MM.1S (cell line): ENCODE measurements around the gene CRADD.

Experiments used
- DNase-seq: peaks from one replicate; pipeline ENCODE4 v3.0.0-alpha.2; 2015
- H2AFZ ChIP-seq: fragments of 300-600 bp; sonication (generic); 2 replicates; pipeline ENCODE4 v1.6.0; 2016; ENCODE audit warnings: antibody characterized with exemption, low read length
- H3F3A ChIP-seq: fragments of 300-600 bp; sonication (generic); 2 replicates; pipeline ENCODE4 v1.6.1; 2016; ENCODE audit warnings: mild to moderate bottlenecking, antibody characterized with exemption, low read length, moderate library complexity, mixed read lengths; ENCODE audit not compliant: insufficient read depth
- H3K27ac ChIP-seq: fragments of 300-600 bp; sonication (generic); 2 replicates; pipeline ENCODE4 v1.5.1; 2016; ENCODE audit warnings: mild to moderate bottlenecking, low read length
- H3K27me3 ChIP-seq: fragments of 300-600 bp; sonication (generic); replicated peaks from 2 replicates; pipeline ENCODE4 v1.6.0; 2016; ENCODE audit warnings: low read length; ENCODE audit not compliant: insufficient read depth
- H3K36me3 ChIP-seq: fragments of 300-600 bp; sonication (generic); replicated peaks from 2 replicates; pipeline ENCODE4 v1.6.1; 2016; ENCODE audit warnings: mild to moderate bottlenecking, low read length, mixed read lengths; ENCODE audit not compliant: insufficient read depth
- H3K4me1 ChIP-seq: fragments of 300-600 bp; sonication (generic); 2 replicates; pipeline ENCODE4 v1.6.1; 2016; ENCODE audit warnings: low read length, mixed read lengths
- H3K4me2 ChIP-seq: fragments of 300-600 bp; sonication (generic); 2 replicates; pipeline ENCODE4 v1.6.0; 2016; ENCODE audit warnings: low read depth, low read length
- H3K4me3 ChIP-seq: fragments of 300-600 bp; sonication (generic); 2 replicates; pipeline ENCODE4 v1.5.1; 2016; ENCODE audit warnings: low read length, mixed read lengths
- H3K79me2 ChIP-seq: fragments of 300-600 bp; sonication (generic); 2 replicates; pipeline ENCODE4 v1.6.1; 2016; ENCODE audit warnings: mixed run types, low read length, mixed read lengths
- H3K9ac ChIP-seq: fragments of 300-600 bp; sonication (generic); 2 replicates; pipeline ENCODE4 v1.6.1; 2016; ENCODE audit warnings: low read length, mixed read lengths
- H3K9me2 ChIP-seq: fragments of 300-600 bp; sonication (generic); replicated peaks from 2 replicates; pipeline ENCODE4 v1.6.1; 2016; ENCODE audit warnings: mild to moderate bottlenecking, low read length, mixed read lengths; ENCODE audit not compliant: insufficient read depth
- H3K9me3 ChIP-seq: fragments of 300-600 bp; sonication (generic); replicated peaks from 2 replicates; pipeline ENCODE4 v1.6.1; 2016; ENCODE audit warnings: mild to moderate bottlenecking, low read length, mixed read lengths; ENCODE audit not compliant: insufficient read depth
- H4K20me1 ChIP-seq: fragments of 300-600 bp; sonication (generic); 2 replicates; pipeline ENCODE4 v1.6.1; 2016; ENCODE audit warnings: mild to moderate bottlenecking, low read length, moderate library complexity, mixed read lengths; ENCODE audit not compliant: insufficient read depth
- EZH2 ChIP-seq: fragments of 300-600 bp; sonication (generic); optimal IDR thresholded peaks from 2 replicates; pipeline ENCODE3; 2017; ENCODE audit warnings: low read depth, mild to moderate bottlenecking, antibody characterized with exemption, low read length, mixed read lengths
- EZH2phosphoT487 ChIP-seq: fragments of 300-600 bp; sonication (generic); IDR thresholded peaks from 2 replicates; pipeline ENCODE4 v1.6.1; 2018; ENCODE audit warnings: antibody characterized with exemption, low read length
- TF ChIP-seq, protein P1 (sequence below): fragments of 300-600 bp; sonication (generic); IDR thresholded peaks from 2 replicates; pipeline ENCODE4 v1.5.1; 2016; ENCODE audit warnings: antibody characterized with exemption, low read length, mixed read lengths

The CRADD gene

GRCh38 chr12:93657071-93657470 lies 20.1 kb upstream of the CRADD start:
- no peak for DNase-seq
- Histone ChIP-seq H3K4me2 (no peak overlapping the region), H3K4me1 (no peaks in the 10 kb centered on the region), H3K27ac (no peak overlapping the region), H3K36me3 (no peaks in the 10 kb centered on the region), H3K27me3 (no peaks in the 10 kb centered on the region), H3K79me2 (no peaks in the 10 kb centered on the region), H3K9ac (no peak overlapping the region), H3K9me3 (no peaks in the 10 kb centered on the region), H3K4me3 (no peak overlapping the region), H2AFZ (no peak overlapping the region), H4K20me1 (no peaks in the 10 kb centered on the region), H3F3A (no peaks in the 10 kb centered on the region), H3K9me2 (no peaks in the 10 kb centered on the region)
- TF ChIP-seq EZH2 (no peak), EZH2phosphoT487 (no peak)
- TF ChIP-seq, protein P1, sequence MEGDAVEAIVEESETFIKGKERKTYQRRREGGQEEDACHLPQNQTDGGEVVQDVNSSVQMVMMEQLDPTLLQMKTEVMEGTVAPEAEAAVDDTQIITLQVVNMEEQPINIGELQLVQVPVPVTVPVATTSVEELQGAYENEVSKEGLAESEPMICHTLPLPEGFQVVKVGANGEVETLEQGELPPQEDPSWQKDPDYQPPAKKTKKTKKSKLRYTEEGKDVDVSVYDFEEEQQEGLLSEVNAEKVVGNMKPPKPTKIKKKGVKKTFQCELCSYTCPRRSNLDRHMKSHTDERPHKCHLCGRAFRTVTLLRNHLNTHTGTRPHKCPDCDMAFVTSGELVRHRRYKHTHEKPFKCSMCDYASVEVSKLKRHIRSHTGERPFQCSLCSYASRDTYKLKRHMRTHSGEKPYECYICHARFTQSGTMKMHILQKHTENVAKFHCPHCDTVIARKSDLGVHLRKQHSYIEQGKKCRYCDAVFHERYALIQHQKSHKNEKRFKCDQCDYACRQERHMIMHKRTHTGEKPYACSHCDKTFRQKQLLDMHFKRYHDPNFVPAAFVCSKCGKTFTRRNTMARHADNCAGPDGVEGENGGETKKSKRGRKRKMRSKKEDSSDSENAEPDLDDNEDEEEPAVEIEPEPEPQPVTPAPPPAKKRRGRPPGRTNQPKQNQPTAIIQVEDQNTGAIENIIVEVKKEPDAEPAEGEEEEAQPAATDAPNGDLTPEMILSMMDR: no peak

DNA sequence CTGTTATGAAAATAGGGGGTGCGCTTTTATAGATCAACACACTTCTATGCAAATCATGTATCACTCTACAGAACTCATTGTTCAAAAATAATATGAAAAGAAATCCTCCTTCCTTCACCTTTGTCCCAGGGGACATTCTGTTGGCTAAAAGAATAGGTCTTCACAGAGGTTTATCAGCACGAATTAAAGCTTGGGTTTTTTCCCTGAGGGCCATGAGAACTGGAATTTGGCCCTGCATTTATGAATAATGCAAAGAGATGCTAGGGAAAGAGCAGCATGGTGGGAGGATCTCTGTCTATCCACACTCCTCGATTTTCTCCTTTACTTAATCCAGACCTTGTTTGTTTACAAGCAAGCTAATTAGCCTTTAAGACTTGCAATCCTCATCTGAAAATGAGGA lies 16.2 kb upstream of the CRADD start:
- H3K4me1 ChIP-seq: no peaks in the 10 kb centered on the region
- no peak for DNase-seq
- H3K4me2 ChIP-seq: no peak overlapping the region
- H3K27me3 ChIP-seq: no peaks in the 10 kb centered on the region
- H3K9me3 ChIP-seq: no peaks in the 10 kb centered on the region
- H3K4me3 ChIP-seq: no peak overlapping the region
- H3K9ac ChIP-seq: no peak overlapping the region
- no peaks in the 10 kb centered on the region for H3K36me3 ChIP-seq
- no peaks in the 10 kb centered on the region for H4K20me1 ChIP-seq
- H3K27ac ChIP-seq: no peak overlapping the region
- no peaks in the 10 kb centered on the region for H3K9me2 ChIP-seq
- no peaks in the 10 kb centered on the region for H3F3A ChIP-seq
- H3K79me2 ChIP-seq: no peaks in the 10 kb centered on the region
- H2AFZ ChIP-seq: no peak overlapping the region
- TF ChIP-seq, protein P1: no peak
- TF ChIP-seq EZH2phosphoT487 (no peak), EZH2 (no peak)

DNA sequence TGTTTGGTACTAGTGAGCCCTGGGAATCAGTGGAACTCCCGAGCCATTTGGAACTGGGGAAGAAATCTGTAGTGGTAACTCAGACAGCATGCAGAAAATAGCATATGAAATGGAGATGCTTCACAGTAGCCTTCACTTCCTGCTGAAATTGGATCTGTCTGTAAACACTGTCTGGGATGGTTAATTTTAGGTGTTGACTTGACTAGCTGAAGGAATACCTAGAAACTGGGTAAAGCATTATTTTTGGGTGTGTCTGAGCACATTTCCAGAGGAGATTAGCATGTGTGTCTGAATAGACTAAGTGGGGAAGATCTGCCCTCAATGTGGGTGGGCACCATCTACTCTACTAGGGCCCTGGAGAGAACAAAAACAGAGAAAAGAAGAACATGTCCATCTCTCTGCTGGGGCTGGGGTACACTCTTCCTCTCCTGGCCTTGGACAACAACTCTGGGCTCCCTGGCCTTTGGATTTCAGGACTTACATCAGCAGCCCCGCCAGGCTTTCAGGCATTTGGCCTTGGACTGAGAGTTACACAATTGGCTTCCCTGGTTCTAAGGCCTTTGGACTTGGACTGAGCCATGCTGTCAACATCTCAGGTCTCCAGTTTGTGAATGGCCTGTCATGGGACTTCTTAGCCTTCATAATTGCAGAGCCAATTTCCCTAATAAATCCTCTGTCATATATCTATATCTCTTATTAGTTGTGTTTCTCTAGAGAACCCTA lies 14.0 kb upstream of the CRADD start:
- no peak overlapping the region for H2AFZ ChIP-seq

More for the DNA sequence above, 14.0 kb upstream of the CRADD start:
- Histone ChIP-seq H3K9me2 (no peaks in the 10 kb centered on the region), H3K9ac (no peak overlapping the region), H4K20me1 (no peaks in the 10 kb centered on the region), H3K4me2 (no peak overlapping the region), H3K27me3 (no peaks in the 10 kb centered on the region), H3K4me1 (no peaks in the 10 kb centered on the region), H3K36me3 (no peaks in the 10 kb centered on the region), H3K4me3 (no peak overlapping the region), H3K9me3 (no peaks in the 10 kb centered on the region), H3K79me2 (no peaks in the 10 kb centered on the region), H3K27ac (no peak overlapping the region), H3F3A (no peaks in the 10 kb centered on the region)
- DNase-seq: no peak
- TF ChIP-seq, protein P1: no peak
- TF ChIP-seq EZH2phosphoT487: no peak
- no peak for TF ChIP-seq EZH2
